ENCODE data around the gene CAPN1.
A peak's percentile ranks its signal among the peaks of the same experiment; 100 is the strongest.
"Not testable (repeated sequence)": the region's sequence is repeated elsewhere in the genome, so short reads cannot be mapped to it uniquely, and the experiment has no call there.

CAPN1 gene

DNA sequence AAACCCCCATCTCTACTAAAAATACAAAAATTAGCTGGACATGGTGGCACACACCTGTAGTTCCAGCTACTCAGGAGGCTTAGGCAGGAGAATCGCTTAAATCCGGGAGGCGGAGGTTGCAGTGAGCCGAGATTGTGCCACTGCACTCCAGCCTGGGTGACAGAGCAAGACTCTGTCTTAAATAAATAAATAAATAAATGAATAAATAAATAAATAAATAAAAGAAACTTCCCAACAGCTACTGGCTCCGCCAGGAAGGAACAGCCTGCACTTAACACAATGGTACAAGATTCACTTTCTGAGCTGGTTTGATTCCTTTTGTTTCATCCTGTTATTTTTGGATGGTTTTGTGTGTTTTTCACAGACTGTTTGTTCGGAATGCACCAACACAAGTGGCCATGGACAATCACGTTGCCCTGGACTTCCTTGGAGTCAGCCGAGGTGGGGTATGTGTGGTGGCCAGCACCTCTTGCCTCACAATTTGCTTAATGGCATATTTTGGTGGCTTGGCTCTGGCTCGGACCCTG lies 66.5 kb downstream of the CAPN1 start:
- H3K27ac ChIP-seq (ENCODE audit: low read length); H3K27me3 ChIP-seq (ENCODE audit: control insufficient read depth, insufficient read depth, low read length); H3K4me3 ChIP-seq (ENCODE audit: low read length); H3K36me3 ChIP-seq (ENCODE audit: control insufficient read depth, low read depth, low read length); H3K9me3 ChIP-seq (ENCODE audit: control insufficient read depth, low read depth, low read length); H3K9ac ChIP-seq (ENCODE audit: low read length); H3K4me1 ChIP-seq (ENCODE audit: control insufficient read depth, low read depth, low read length): not testable (repeated sequence)

DNA sequence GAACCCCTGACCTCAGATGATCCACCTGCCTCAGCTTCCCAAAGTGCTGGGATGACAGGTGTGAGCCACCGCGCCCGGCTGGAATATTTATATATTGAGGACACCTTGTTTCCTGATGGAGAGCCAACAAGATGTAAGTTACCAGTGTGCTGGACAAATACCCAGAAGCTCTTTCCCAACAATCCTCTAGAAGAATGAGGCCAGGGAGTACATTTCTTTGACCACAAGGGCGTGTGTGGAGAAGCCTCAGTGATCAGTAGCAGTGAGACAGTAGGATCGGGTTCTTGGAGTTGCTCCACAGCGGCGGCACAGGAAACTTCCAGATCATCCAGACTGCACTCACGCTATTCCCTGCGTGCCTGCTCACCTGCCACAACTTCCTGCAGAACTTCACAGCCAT lies 69.7 kb downstream of the CAPN1 start:
- Histone ChIP-seq H3K27ac (ENCODE audit: low read length) (no peak overlapping the region), H3K4me1 (ENCODE audit: control insufficient read depth, low read depth, low read length) (no peaks in the 10 kb centered on the region), H3K9me3 (ENCODE audit: control insufficient read depth, low read depth, low read length) (no peaks in the 10 kb centered on the region), H3K36me3 (ENCODE audit: control insufficient read depth, low read depth, low read length) (no peaks in the 10 kb centered on the region), H3K27me3 (ENCODE audit: control insufficient read depth, insufficient read depth, low read length) (no peaks in the 10 kb centered on the region), H3K9ac (ENCODE audit: low read length) (no peak overlapping the region), H3K4me3 (ENCODE audit: low read length) (no peak overlapping the region)

GRCh38 chr11:65254724-65255123 lies 73.0 kb downstream of the CAPN1 start:
- Histone ChIP-seq H3K36me3 (ENCODE audit: control insufficient read depth, low read depth, low read length) (no peaks in the 10 kb centered on the region), H3K27me3 (ENCODE audit: control insufficient read depth, insufficient read depth, low read length) (no peaks in the 10 kb centered on the region), H3K9me3 (ENCODE audit: control insufficient read depth, low read depth, low read length) (no peaks in the 10 kb centered on the region), H3K9ac (ENCODE audit: low read length) (no peak overlapping the region), H3K4me1 (ENCODE audit: control insufficient read depth, low read depth, low read length) (no peaks in the 10 kb centered on the region), H3K4me3 (ENCODE audit: low read length) (no peak overlapping the region), H3K27ac (ENCODE audit: low read length) (no peak overlapping the region)

DNA sequence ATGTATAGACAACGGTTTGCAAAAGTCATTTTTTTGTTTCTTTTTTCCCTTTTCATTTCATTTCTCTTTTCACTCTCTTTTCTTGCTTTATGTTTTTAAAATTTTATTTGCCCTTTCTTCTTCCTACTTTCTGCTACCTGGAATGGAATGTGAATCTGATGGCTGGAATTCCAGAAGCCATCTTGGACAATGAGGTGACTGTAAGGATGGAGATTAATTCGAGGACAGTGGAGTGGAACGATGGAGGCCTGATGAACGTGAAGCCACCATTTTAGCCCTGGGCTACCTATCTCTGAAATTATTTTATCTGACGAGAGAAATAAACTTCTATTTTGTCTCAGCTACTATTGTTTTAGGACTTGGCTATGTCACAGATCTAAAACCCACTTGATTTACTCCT lies 77.3 kb downstream of the CAPN1 start:
- Histone ChIP-seq H3K9ac (ENCODE audit: low read length) (no peak overlapping the region), H3K9me3 (ENCODE audit: control insufficient read depth, low read depth, low read length) (no peaks in the 10 kb centered on the region), H3K27me3 (ENCODE audit: control insufficient read depth, insufficient read depth, low read length) (no peaks in the 10 kb centered on the region), H3K4me1 (ENCODE audit: control insufficient read depth, low read depth, low read length) (peaks cover 4% of the 10 kb centered on the region), H3K36me3 (ENCODE audit: control insufficient read depth, low read depth, low read length) (no peaks in the 10 kb centered on the region), H3K4me3 (ENCODE audit: low read length) (no peak overlapping the region), H3K27ac (ENCODE audit: low read length) (no peak overlapping the region)

DNA sequence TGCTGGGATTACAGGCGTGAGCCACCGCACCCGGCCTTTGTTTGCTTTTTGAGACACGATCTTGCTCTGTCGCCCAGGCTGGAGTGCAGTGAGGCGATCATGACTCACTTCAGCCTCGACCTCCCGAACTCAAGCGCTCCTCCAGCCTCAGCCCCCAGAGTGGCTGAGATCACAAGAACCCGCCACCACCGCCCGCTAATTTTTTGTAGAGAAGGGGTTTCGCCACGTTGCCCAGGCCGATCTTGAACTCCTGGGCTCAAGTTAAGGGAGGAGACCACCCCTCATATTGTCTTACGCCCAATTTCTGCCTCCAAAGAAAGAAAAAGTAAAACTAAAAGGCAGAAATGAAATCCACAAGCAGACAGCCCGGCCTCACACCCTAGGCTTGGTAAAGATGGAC lies 78.6 kb downstream of the CAPN1 start:
- Histone ChIP-seq H3K4me3 (ENCODE audit: low read length) (no peak overlapping the region), H3K27ac (ENCODE audit: low read length) (no peak overlapping the region), H3K9ac (ENCODE audit: low read length) (no peak overlapping the region), H3K36me3 (ENCODE audit: control insufficient read depth, low read depth, low read length) (peaks cover 4% of the 10 kb centered on the region), H3K27me3 (ENCODE audit: control insufficient read depth, insufficient read depth, low read length) (no peaks in the 10 kb centered on the region), H3K9me3 (ENCODE audit: control insufficient read depth, low read depth, low read length) (no peaks in the 10 kb centered on the region), H3K4me1 (ENCODE audit: control insufficient read depth, low read depth, low read length) (peaks cover 4% of the 10 kb centered on the region)

GRCh38 chr11:65260756-65261590 lies 79.2 kb downstream of the CAPN1 start:
- peak overlapping the region; percentile 98 for H3K4me3 ChIP-seq (ENCODE audit: low read length)
- no peaks in the 10 kb centered on the region for H3K9me3 ChIP-seq (ENCODE audit: control insufficient read depth, low read depth, low read length)
- H3K27ac ChIP-seq (ENCODE audit: low read length) = peak overlapping the region; percentile 3
- no peaks in the 10 kb centered on the region for H3K27me3 ChIP-seq (ENCODE audit: control insufficient read depth, insufficient read depth, low read length)
- peaks cover 4% of the 10 kb centered on the region for H3K36me3 ChIP-seq (ENCODE audit: control insufficient read depth, low read depth, low read length)
- peaks cover 4% of the 10 kb centered on the region for H3K4me1 ChIP-seq (ENCODE audit: control insufficient read depth, low read depth, low read length)
- peak overlapping the region; percentile 93 for H3K9ac ChIP-seq (ENCODE audit: low read length)
